Chondrocyte (in vitro differentiated cells): ENCODE results near the gene TIGD6. TPM values are rescaled to one million over a fixed set of nuclear protein-coding genes. Genes with fewer than 3 reads are reported as not detected.

Source experiments
- DNase-seq: peaks from one replicate; pipeline ENCODE4 v3.0.0; 2021; ENCODE audit warnings: mixed read lengths, low spot score
- H3K27ac Mint-ChIP-seq: one replicate; pipeline ENCODE4 v1.8.0; 2021; ENCODE audit warnings: mild to moderate bottlenecking, moderate library complexity, mixed read lengths; ENCODE audit not compliant: unreplicated experiment
- H3K27me3 Mint-ChIP-seq: 2 replicates; pipeline ENCODE4 v1.8.0; 2021; ENCODE audit warnings: low read depth, mixed read lengths
- H3K36me3 Mint-ChIP-seq: 2 replicates; pipeline ENCODE4 v1.8.0; 2021; ENCODE audit warnings: low read depth, mixed read lengths
- H3K4me1 Mint-ChIP-seq: 2 replicates; pipeline ENCODE4 v1.8.0; 2021; ENCODE audit warnings: low read depth, mild to moderate bottlenecking, mixed read lengths
- H3K4me3 Mint-ChIP-seq: one replicate; pipeline ENCODE4 v1.8.0; 2021; ENCODE audit warnings: mild to moderate bottlenecking, moderate library complexity, mixed read lengths; ENCODE audit not compliant: unreplicated experiment
- H3K9me3 Mint-ChIP-seq: 2 replicates; pipeline ENCODE4 v1.8.0; 2021; ENCODE audit warnings: low read depth, mixed read lengths
- total RNA-seq: library from RNA; stranded (reverse); gene quantifications from 3 replicates; pipeline ENCODE4 v1.2.1, GENCODE V29; 2021
- TF ChIP-seq, protein P1 (sequence below): fragments of 200-600 bp; sonication (generic); IDR thresholded peaks from 2 replicates; pipeline ENCODE4 v1.5.0; 2021; ENCODE audit warnings: antibody characterized with exemption, mild to moderate bottlenecking, moderate library complexity

The TIGD6 gene
- total RNA-seq, 1 donor from 2014 or later, result 5.3 TPM

DNA sequence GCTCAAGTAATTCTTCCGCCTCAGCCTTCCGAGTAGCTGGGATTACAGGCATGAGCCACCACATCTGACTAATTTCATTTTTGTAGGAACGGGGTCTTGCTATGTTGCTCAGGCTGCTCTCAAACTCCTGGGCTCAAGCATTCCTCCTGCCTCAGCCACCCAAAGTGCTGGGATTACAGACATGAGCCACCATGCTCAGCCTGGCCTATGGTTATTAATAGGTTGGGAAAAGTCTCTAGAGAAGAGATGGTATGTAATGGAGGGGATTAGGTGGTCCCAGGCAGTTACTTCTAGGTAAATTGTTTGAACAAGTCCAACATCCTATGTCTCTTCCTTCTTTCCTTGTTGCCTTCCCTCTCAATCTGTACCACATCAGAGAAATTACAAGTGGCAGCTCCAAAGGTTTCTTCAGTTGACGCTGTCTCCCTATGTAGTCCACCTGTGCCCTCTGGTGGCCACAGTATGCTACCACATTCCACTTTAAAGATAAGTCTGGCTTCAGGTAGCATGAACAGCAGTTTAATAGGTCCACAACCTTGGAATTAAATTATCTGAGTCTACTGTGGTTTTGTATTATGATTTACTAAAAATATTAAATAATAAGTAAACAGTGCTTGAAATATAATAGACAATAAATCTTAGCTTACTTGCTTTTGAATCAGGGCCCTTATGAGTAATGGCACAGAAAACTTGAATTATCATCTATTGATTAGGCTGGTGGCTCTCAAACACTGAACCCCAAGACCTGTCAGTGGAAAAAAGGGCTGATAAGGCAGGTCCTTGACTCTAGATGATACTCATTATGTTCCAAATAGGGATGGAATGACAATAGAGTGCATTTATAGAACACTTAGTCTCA lies 9.7 kb downstream of the TIGD6 start:
- Mint-ChIP-seq H3K27ac (peak overlapping the region; percentile 6), H3K27me3 (no peaks in the 10 kb centered on the region), H3K4me1 (peaks cover 23% of the 10 kb centered on the region), H3K4me3 (no peak overlapping the region), H3K36me3 (peaks cover 1% of the 10 kb centered on the region), H3K9me3 (no peaks in the 10 kb centered on the region)
- TF ChIP-seq, protein P1, sequence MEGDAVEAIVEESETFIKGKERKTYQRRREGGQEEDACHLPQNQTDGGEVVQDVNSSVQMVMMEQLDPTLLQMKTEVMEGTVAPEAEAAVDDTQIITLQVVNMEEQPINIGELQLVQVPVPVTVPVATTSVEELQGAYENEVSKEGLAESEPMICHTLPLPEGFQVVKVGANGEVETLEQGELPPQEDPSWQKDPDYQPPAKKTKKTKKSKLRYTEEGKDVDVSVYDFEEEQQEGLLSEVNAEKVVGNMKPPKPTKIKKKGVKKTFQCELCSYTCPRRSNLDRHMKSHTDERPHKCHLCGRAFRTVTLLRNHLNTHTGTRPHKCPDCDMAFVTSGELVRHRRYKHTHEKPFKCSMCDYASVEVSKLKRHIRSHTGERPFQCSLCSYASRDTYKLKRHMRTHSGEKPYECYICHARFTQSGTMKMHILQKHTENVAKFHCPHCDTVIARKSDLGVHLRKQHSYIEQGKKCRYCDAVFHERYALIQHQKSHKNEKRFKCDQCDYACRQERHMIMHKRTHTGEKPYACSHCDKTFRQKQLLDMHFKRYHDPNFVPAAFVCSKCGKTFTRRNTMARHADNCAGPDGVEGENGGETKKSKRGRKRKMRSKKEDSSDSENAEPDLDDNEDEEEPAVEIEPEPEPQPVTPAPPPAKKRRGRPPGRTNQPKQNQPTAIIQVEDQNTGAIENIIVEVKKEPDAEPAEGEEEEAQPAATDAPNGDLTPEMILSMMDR, result peak; percentile 96
- no peak for DNase-seq

DNA sequence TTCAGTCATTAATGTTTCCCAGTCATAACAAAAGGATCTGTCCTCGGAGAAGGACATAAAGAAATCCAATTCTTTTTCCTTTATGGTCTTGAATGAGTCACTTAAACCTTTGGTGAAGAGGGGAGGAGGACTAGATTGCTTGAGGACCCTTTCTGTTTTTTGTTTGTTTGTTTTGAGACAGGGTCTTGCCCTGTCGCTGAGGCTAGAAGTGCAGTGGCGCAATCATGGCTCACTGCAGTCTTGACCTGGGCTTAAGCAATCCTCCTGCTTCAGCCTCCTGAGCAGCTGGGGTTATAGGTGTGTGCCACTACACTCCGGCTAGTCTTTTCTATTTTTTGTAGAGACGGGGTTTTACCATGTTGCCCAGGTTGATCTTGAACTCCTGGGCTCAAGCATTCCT lies 12.3 kb downstream of the TIGD6 start:
- Mint-ChIP-seq H3K4me3 (no peak overlapping the region), H3K27ac (no peak overlapping the region), H3K9me3 (no peaks in the 10 kb centered on the region), H3K27me3 (no peaks in the 10 kb centered on the region), H3K4me1 (peaks cover 4% of the 10 kb centered on the region), H3K36me3 (peaks cover 1% of the 10 kb centered on the region)
- DNase-seq, result no peak
- TF ChIP-seq, protein P1, result no peak

- H3K27ac Mint-ChIP-seq, result no peak overlapping the region
- no peaks in the 10 kb centered on the region for H3K27me3 Mint-ChIP-seq
- H3K4me3 Mint-ChIP-seq, result no peak overlapping the region
- no peaks in the 10 kb centered on the region for H3K9me3 Mint-ChIP-seq
- TF ChIP-seq, protein P1, result no peak
- no peaks in the 10 kb centered on the region for H3K4me1 Mint-ChIP-seq
- H3K36me3 Mint-ChIP-seq, result peaks cover 20% of the 10 kb centered on the region
- no peak for DNase-seq
These were observed 17.9 kb downstream of the TIGD6 start for GRCh38 chr5:149982505-149982904.

GRCh38 chr5:149981206-149981605 lies 19.2 kb downstream of the TIGD6 start:
- TF ChIP-seq, protein P1, result no peak
- peaks cover 19% of the 10 kb centered on the region for H3K36me3 Mint-ChIP-seq
- no peak for DNase-seq
- peaks cover 5% of the 10 kb centered on the region for H3K4me1 Mint-ChIP-seq
- no peaks in the 10 kb centered on the region for H3K9me3 Mint-ChIP-seq
- no peak overlapping the region for H3K27ac Mint-ChIP-seq
- H3K27me3 Mint-ChIP-seq, result no peaks in the 10 kb centered on the region
- no peak overlapping the region for H3K4me3 Mint-ChIP-seq

DNA sequence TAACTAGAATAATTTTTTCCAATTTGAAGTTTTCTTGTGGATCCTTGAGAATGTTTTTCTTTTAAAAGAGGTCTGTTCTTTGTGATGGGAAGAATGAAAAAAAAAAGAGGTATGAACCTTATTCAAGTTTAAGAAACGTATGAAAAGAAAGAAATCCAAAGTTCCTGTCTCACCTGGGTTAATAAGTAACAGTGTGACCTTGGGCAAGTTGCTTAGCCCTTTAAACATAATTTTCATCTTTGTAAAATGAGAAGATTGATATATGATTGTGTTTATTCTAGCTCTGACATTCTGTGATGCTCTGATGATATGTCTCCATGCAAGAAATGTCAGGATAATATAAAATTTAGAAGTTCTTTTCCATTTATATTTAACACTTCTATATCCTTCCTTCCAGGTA lies 20.6 kb downstream of the TIGD6 start:
- H3K27me3 Mint-ChIP-seq, result no peaks in the 10 kb centered on the region
- peaks cover 22% of the 10 kb centered on the region for H3K36me3 Mint-ChIP-seq
- DNase-seq, result no peak
- no peaks in the 10 kb centered on the region for H3K9me3 Mint-ChIP-seq
- peaks cover 7% of the 10 kb centered on the region for H3K4me1 Mint-ChIP-seq
- TF ChIP-seq, protein P1, result no peak
- H3K4me3 Mint-ChIP-seq, result no peak overlapping the region
- no peak overlapping the region for H3K27ac Mint-ChIP-seq
